DMS 273 treated with DMSO at 0.1 percent for 48 hours (cell line): ENCODE data around the gene COL9A3.

Source experiments
- DNase-seq: peaks from one replicate; lab custom pipeline; 2025; lab: John Stamatoyannopoulos, UW

COL9A3 gene

GRCh38 chr20:62880147-62880934, 63.5 kb downstream of the COL9A3 start:
- no peak for DNase-seq

- DNase-seq, result no peak
Measured at GRCh38 chr20:62880935-62881661, 64.2 kb downstream of the COL9A3 start.

GRCh38 chr20:62881662-62882395, 65.0 kb downstream of the COL9A3 start:
- no peak for DNase-seq

- DNase-seq, result no peak
Measured at GRCh38 chr20:62882426-62882825, 65.6 kb downstream of the COL9A3 start.

- no peak for DNase-seq
Measured at GRCh38 chr20:62884556-62884955, 67.7 kb downstream of the COL9A3 start.

GRCh38 chr20:62885046-62885895, 68.4 kb downstream of the COL9A3 start:
- no peak for DNase-seq

- DNase-seq, result no peak
Measured at GRCh38 chr20:62885896-62886708, 69.3 kb downstream of the COL9A3 start.

GRCh38 chr20:62886709-62887058, 69.8 kb downstream of the COL9A3 start:
- DNase-seq, result no peak

GRCh38 chr20:62887152-62887859, 70.5 kb downstream of the COL9A3 start:
- no peak for DNase-seq

GRCh38 chr20:62887860-62888239, 71.0 kb downstream of the COL9A3 start:
- no peak for DNase-seq

- no peak for DNase-seq
Measured at GRCh38 chr20:62888406-62888805, 71.6 kb downstream of the COL9A3 start.

- DNase-seq, result no peak
Measured at GRCh38 chr20:62888910-62889309, 72.1 kb downstream of the COL9A3 start.

GRCh38 chr20:62889411-62889810, 72.6 kb downstream of the COL9A3 start:
- no peak for DNase-seq

GRCh38 chr20:62889871-62890270, 73.0 kb downstream of the COL9A3 start:
- DNase-seq, result no peak

GRCh38 chr20:62890444-62890843, 73.6 kb downstream of the COL9A3 start:
- no peak for DNase-seq
